Smooth muscle cell (in vitro differentiated cells): ENCODE data around the gene PID1. TPM values are rescaled to one million over a fixed set of nuclear protein-coding genes. Genes with fewer than 3 reads are reported as not detected.
A peak's percentile ranks its signal among the peaks of the same experiment; 100 is the strongest.

ENCODE experiments used
- DNase-seq: peaks from one replicate; lab custom pipeline; 2025; ENCODE audit not compliant: unreplicated experiment; lab: John Stamatoyannopoulos, UW
- H2AFZ ChIP-seq: fragments of 200-600 bp; sonication (generic); 2 replicates; pipeline ENCODE4 v1.6.0; 2016; ENCODE audit warnings: antibody characterized with exemption, low read depth, mild to moderate bottlenecking
- H3F3A ChIP-seq: fragments of 200-600 bp; sonication (generic); 2 replicates; pipeline ENCODE4 v1.6.0; 2017; ENCODE audit warnings: antibody characterized with exemption, low read depth
- H3K27ac ChIP-seq: fragments of 200-600 bp; sonication (generic); 2 replicates; pipeline ENCODE4 v1.5.1; 2016; ENCODE audit warnings: low read depth, mild to moderate bottlenecking
- H3K27me3 ChIP-seq: fragments of 200-600 bp; sonication (generic); 2 replicates; pipeline ENCODE4 v1.6.1; 2016; ENCODE audit warnings: low read depth, mild to moderate bottlenecking
- H3K36me3 ChIP-seq: fragments of 200-600 bp; sonication (generic); 2 replicates; pipeline ENCODE4 v1.5.1; 2016; ENCODE audit warnings: low read depth
- H3K4me1 ChIP-seq: fragments of 200-600 bp; sonication (generic); 2 replicates; pipeline ENCODE4 v1.5.1; 2016; ENCODE audit warnings: low read depth
- H3K4me2 ChIP-seq: fragments of 200-600 bp; sonication (generic); 2 replicates; pipeline ENCODE4 v1.6.0; 2016; ENCODE audit warnings: mild to moderate bottlenecking
- H3K4me3 ChIP-seq: fragments of 200-600 bp; sonication (generic); 2 replicates; pipeline ENCODE4 v1.5.1; 2016; ENCODE audit warnings: mild to moderate bottlenecking
- H3K79me2 ChIP-seq: fragments of 200-600 bp; sonication (generic); 2 replicates; pipeline ENCODE4 v1.6.0; 2016; ENCODE audit warnings: low read depth, mild to moderate bottlenecking
- H3K9ac ChIP-seq: fragments of 200-600 bp; sonication (generic); 2 replicates; pipeline ENCODE4 v1.6.0; 2016; ENCODE audit warnings: low read depth
- H3K9me3 ChIP-seq: fragments of 200-600 bp; sonication (generic); replicated peaks from 2 replicates; pipeline ENCODE4 v1.5.1; 2016; ENCODE audit warnings: low read depth
- H4K20me1 ChIP-seq: fragments of 200-600 bp; sonication (generic); 2 replicates; pipeline ENCODE4 v1.6.0; 2016; ENCODE audit warnings: low read depth
- CTCF ChIP-seq: fragments of 200-600 bp; sonication (generic); IDR thresholded peaks from 2 replicates; pipeline ENCODE4 v1.5.1; 2017; ENCODE audit warnings: borderline replicate concordance, mild to moderate bottlenecking, antibody characterized with exemption; ENCODE audit not compliant: insufficient read depth, poor library complexity, severe bottlenecking
- WGBS: methylation state at CpG from one replicate; pipeline ENCODE4 v1.1.7; 2016; ENCODE audit warnings: low lambda C conversion rate; 5-methylcytosine and 5-hydroxymethylcytosine counted together
- polyA plus RNA-seq: library from polyadenylated mRNA; unstranded; fragments of >200 nt; fragmentation: Nextera tagmentation; extraction: Ambion mirVana; gene quantifications from 2 replicates; pipeline ENCODE4 v1.2.1, GENCODE V29; 2016
- total RNA-seq: library from RNA; depleted of rRNA; stranded (reverse); fragments of >200 nt; gene quantifications from 2 replicates; pipeline ENCODE4 v1.2.3, GENCODE V29; 2014

Gene PID1
- total and polyA plus RNA-seq, 2 experiments from 2014 or later = 18.1 to 45.3 TPM

- no peak for TF ChIP-seq CTCF
- H4K20me1 ChIP-seq = peaks cover 10% of the 10 kb centered on the region
These were observed 110.1 kb downstream of the PID1 start for GRCh38 chr2:229160984-229161383.

GRCh38 chr2:229160180-229160579 lies 110.9 kb downstream of the PID1 start:
- no peaks in the 10 kb centered on the region for H3K9me3 ChIP-seq
- no peak overlapping the region for H3K9ac ChIP-seq
- no peak overlapping the region for H3K27ac ChIP-seq
- no peak for DNase-seq
- TF ChIP-seq CTCF = no peak
- H4K20me1 ChIP-seq = peaks cover 10% of the 10 kb centered on the region
- no peaks in the 10 kb centered on the region for H3K4me1 ChIP-seq
- H3K79me2 ChIP-seq = peaks cover 5% of the 10 kb centered on the region
- no peak overlapping the region for H3K4me3 ChIP-seq
- whole genome bisulfite sequencing = 97% methylated on average over 3 of the region's 3 CpGs
- H3K27me3 ChIP-seq = no peaks in the 10 kb centered on the region
- H3K36me3 ChIP-seq = no peaks in the 10 kb centered on the region
- H3F3A ChIP-seq = no peaks in the 10 kb centered on the region
- H2AFZ ChIP-seq = no peak overlapping the region
- no peak overlapping the region for H3K4me2 ChIP-seq

More at GRCh38 chr2:229160984-229161383, 110.1 kb downstream of the PID1 start:
- WGBS = 93% methylated on average over 2 of the region's 2 CpGs
- Histone ChIP-seq H3K27me3 (no peaks in the 10 kb centered on the region), H3K27ac (no peak overlapping the region), H3K9me3 (no peaks in the 10 kb centered on the region), H3F3A (no peaks in the 10 kb centered on the region), H2AFZ (no peak overlapping the region), H3K36me3 (no peaks in the 10 kb centered on the region), H3K4me1 (no peaks in the 10 kb centered on the region), H3K79me2 (peaks cover 10% of the 10 kb centered on the region), H3K9ac (no peak overlapping the region), H3K4me2 (no peak overlapping the region), H3K4me3 (no peak overlapping the region)
- DNase-seq = no peak

GRCh38 chr2:229159405-229159804 lies 111.7 kb downstream of the PID1 start:
- H3K27me3 ChIP-seq = no peaks in the 10 kb centered on the region
- no peak for TF ChIP-seq CTCF
- H4K20me1 ChIP-seq = peaks cover 7% of the 10 kb centered on the region
- H3K4me3 ChIP-seq = no peak overlapping the region
- H3K36me3 ChIP-seq = no peaks in the 10 kb centered on the region
- WGBS = 92% methylated on average over 2 of the region's 2 CpGs
- no peak overlapping the region for H3K9ac ChIP-seq
- no peak overlapping the region for H3K4me2 ChIP-seq
- H3K79me2 ChIP-seq = peaks cover 5% of the 10 kb centered on the region
- no peak overlapping the region for H3K27ac ChIP-seq
- H3K9me3 ChIP-seq = no peaks in the 10 kb centered on the region
- no peak for DNase-seq
- H2AFZ ChIP-seq = no peak overlapping the region
- no peaks in the 10 kb centered on the region for H3K4me1 ChIP-seq
- H3F3A ChIP-seq = no peaks in the 10 kb centered on the region

- DNase-seq = no peak
- H3K79me2 ChIP-seq = no peaks in the 10 kb centered on the region
- H3K4me3 ChIP-seq = no peak overlapping the region
- peak overlapping the region; percentile 66 for H3K9ac ChIP-seq
- peak overlapping the region; percentile 86 for H3K27ac ChIP-seq
- no peaks in the 10 kb centered on the region for H3K4me1 ChIP-seq
- WGBS = 47% methylated on average over 6 of the region's 6 CpGs
- no peak for TF ChIP-seq CTCF
- H3K36me3 ChIP-seq = no peaks in the 10 kb centered on the region
- H3F3A ChIP-seq = no peaks in the 10 kb centered on the region
- no peaks in the 10 kb centered on the region for H4K20me1 ChIP-seq
- H3K27me3 ChIP-seq = no peaks in the 10 kb centered on the region
- H2AFZ ChIP-seq = no peak overlapping the region
- H3K4me2 ChIP-seq = peak overlapping the region; percentile 50
- H3K9me3 ChIP-seq = no peaks in the 10 kb centered on the region
These were observed 116.7 kb downstream of the PID1 start for GRCh38 chr2:229154381-229154780.
